PFSK-1 (cell line): ENCODE results near the gene GGTA1.
A peak's percentile ranks its signal among the peaks of the same experiment; 100 is the strongest.

Experiments used
- FOXP2 ChIP-seq: optimal IDR thresholded peaks from 2 replicates; pipeline ENCODE3; 2011; ENCODE audit warnings: borderline replicate concordance, control low read depth, inconsistent platforms; ENCODE audit not compliant: insufficient read depth; ENCODE audit errors: extremely low read length, extremely low read depth
- POLR2AphosphoS5 ChIP-seq: IDR thresholded peaks from 2 replicates; pipeline ENCODE4 v1.6.1; 2012; ENCODE audit warnings: low read depth, mild to moderate bottlenecking, control low read depth, low read length, moderate library complexity
- SIN3A ChIP-seq: IDR thresholded peaks from 2 replicates; pipeline ENCODE4 v1.6.1; 2012; ENCODE audit warnings: mild to moderate bottlenecking, low read length, moderate library complexity, borderline replicate concordance; ENCODE audit not compliant: insufficient read depth
- TAF1 ChIP-seq: IDR thresholded peaks from 2 replicates; pipeline ENCODE4 v1.6.1; 2012; ENCODE audit warnings: low read length, control low read depth, borderline replicate concordance; ENCODE audit not compliant: insufficient read depth
- TF ChIP-seq, protein P1 (sequence below), 2 experiments: IDR thresholded peaks; 2 replicates each; pipeline versions ENCODE4 v1.6.1 to v1.8.0; 2011 to 2012; ENCODE audit warnings: low read depth in 2 of 2, low read length in 2 of 2, control low read depth in 1 of 2, inconsistent platforms in 1 of 2, mild to moderate bottlenecking in 1 of 2, moderate library complexity in 1 of 2; ENCODE audit not compliant: insufficient read depth in 1 of 2

GGTA1 gene

DNA sequence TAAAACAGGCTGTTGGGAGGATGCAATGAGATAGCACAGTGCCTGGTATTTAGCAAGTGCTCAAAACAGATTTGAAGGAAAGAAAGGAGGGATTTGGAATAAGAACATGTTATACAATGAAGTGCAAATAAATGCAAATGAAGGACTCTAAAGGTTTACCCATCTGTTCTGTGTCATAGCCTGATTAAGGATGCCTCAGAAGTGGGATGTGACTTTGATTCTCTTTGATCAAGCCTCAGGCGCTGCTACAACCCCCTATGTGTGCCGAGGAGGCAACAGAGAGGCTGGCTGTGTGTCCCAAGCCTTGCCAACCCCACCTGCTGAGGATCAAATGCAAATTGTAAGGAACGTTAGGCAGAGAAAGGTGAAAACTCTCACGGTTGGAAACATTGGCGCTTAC lies 27.2 kb downstream of the GGTA1 start:
- TF ChIP-seq, protein P1, sequence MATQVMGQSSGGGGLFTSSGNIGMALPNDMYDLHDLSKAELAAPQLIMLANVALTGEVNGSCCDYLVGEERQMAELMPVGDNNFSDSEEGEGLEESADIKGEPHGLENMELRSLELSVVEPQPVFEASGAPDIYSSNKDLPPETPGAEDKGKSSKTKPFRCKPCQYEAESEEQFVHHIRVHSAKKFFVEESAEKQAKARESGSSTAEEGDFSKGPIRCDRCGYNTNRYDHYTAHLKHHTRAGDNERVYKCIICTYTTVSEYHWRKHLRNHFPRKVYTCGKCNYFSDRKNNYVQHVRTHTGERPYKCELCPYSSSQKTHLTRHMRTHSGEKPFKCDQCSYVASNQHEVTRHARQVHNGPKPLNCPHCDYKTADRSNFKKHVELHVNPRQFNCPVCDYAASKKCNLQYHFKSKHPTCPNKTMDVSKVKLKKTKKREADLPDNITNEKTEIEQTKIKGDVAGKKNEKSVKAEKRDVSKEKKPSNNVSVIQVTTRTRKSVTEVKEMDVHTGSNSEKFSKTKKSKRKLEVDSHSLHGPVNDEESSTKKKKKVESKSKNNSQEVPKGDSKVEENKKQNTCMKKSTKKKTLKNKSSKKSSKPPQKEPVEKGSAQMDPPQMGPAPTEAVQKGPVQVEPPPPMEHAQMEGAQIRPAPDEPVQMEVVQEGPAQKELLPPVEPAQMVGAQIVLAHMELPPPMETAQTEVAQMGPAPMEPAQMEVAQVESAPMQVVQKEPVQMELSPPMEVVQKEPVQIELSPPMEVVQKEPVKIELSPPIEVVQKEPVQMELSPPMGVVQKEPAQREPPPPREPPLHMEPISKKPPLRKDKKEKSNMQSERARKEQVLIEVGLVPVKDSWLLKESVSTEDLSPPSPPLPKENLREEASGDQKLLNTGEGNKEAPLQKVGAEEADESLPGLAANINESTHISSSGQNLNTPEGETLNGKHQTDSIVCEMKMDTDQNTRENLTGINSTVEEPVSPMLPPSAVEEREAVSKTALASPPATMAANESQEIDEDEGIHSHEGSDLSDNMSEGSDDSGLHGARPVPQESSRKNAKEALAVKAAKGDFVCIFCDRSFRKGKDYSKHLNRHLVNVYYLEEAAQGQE (IDR thresholded peaks at IDR 0.05; ENCODE audit: insufficient read depth in 1 of 2, low read depth in 2 of 2, low read length in 2 of 2): no peak
- TF ChIP-seq SIN3A: no peak
- TF ChIP-seq FOXP2: no peak
- TF ChIP-seq POLR2AphosphoS5: no peak
- TF ChIP-seq TAF1: no peak

DNA sequence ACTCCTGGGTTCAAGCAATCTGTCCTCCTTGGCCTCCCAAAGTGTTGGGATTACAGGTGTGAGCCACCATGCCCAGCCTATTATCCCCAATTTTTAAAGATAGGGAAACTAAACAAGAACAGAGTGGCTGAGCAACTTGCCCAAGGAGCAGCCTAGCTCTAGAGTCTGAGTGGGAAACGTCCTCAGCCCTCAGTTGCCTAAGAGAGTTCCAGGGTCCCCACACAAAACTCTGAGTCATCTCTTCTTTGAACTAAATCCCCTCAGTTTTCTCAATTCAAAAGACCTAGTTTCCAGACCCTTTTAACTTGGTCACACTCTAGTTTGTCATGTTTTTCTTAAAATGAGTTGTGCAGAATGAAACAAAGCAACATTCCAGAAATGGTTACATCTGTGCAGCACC lies 33.5 kb downstream of the GGTA1 start:
- TF ChIP-seq TAF1: no peak
- TF ChIP-seq, protein P1 (IDR thresholded peaks at IDR 0.05; ENCODE audit: insufficient read depth in 1 of 2, low read depth in 2 of 2, low read length in 2 of 2): no peak
- no peak for TF ChIP-seq FOXP2
- TF ChIP-seq POLR2AphosphoS5: no peak
- no peak for TF ChIP-seq SIN3A

DNA sequence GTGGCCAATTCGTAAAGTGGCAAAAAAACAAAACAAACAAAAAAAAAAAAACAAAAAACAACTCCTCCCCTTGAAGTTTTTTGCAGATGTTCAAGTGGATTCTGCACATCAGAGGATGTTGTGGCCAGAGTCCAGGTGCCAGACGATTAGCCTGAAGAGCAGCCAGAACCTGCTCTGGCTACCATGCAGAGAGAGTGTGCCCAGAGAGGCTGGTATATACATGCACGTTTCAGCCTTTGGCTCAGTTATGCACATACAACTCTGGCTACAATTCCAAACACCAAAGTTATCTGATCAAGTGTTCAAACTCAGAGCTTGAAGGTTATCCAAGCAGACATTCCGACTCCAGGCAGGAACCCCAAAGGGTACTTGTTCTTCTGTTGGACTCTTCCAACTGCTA lies 34.7 kb downstream of the GGTA1 start:
- no peak for TF ChIP-seq SIN3A
- TF ChIP-seq FOXP2: no peak
- TF ChIP-seq, protein P1 (IDR thresholded peaks at IDR 0.05; ENCODE audit: insufficient read depth in 1 of 2, low read depth in 2 of 2, low read length in 2 of 2): no peak
- no peak for TF ChIP-seq POLR2AphosphoS5
- TF ChIP-seq TAF1: no peak

DNA sequence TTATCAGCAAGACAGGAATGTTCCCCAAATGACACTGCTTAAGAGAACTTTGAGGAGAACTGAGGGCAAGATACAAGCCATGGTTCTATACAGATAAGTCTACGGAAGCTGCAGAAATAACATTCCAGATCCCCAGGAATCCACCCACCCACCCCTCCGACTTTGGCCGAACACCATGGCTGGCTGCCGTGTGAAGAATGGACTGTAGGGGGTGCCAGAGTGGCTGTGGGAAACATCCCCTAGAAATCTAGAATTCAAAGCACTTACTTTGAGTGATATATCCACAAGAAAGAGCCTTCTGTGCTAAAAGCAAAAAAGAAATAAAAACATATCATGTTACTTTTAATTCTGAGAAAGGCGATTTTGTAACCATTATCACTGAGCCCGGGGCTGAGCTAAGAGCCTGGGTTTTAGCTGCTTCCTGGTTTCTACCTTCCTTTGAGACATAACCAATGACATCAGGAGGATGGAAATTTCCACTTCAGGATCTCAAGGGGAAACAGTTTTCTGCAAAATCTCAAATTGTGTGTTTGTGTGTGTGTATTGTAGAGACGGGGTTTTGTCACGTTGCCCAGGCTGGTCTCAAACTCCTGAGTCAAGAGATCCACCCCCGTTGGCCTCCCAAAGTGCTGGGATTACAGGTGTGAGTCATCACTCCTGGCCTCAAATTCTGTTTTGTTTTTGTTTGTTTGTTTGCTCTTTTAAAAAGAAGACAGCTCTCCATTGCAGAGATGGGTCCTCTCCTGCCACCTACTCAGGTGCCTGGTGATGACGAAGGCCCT lies 36.4 kb downstream of the GGTA1 start:
- no peak for TF ChIP-seq TAF1
- TF ChIP-seq, protein P1 (IDR thresholded peaks at IDR 0.05; ENCODE audit: insufficient read depth in 1 of 2, low read depth in 2 of 2, low read length in 2 of 2): no peak
- TF ChIP-seq SIN3A: no peak
- TF ChIP-seq FOXP2: no peak
- TF ChIP-seq POLR2AphosphoS5: no peak

DNA sequence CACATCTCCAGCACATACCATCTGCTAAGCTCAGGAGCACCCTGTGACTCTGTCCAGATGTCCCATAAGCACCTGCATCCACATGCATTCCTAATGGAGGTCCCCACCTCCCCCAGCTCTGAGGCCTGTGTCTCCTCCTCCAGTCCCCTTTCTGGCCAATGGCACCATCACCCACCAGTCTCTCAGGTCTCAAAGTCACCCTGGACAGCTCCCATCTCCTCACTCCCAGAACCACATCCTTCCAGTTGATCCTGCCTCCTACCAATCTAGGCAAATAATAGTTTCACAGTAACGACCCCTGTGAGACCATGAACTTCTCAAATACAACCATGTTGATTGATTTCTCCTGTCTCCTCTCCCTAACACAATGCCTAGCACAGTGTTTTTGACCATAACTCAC lies 40.1 kb downstream of the GGTA1 start:
- no peak for TF ChIP-seq POLR2AphosphoS5
- TF ChIP-seq, protein P1 (IDR thresholded peaks at IDR 0.05; ENCODE audit: insufficient read depth in 1 of 2, low read depth in 2 of 2, low read length in 2 of 2): peak; percentile 62 to 85; a peak in 3 of 4 replicates
